Esophagus muscularis mucosa (tissue), 3 donors: ENCODE results near the gene NEMP2.

ENCODE experiments used
- POLR2A ChIP-seq: fragments of 450-650 bp; IDR thresholded peaks from one replicate; pipeline ENCODE4 v1.6.1; 2017; ENCODE audit warnings: antibody characterized with exemption, moderate library complexity, mild to moderate bottlenecking, low read depth
- TF ChIP-seq, protein P1 (sequence below), 3 experiments: fragments of 200-600 bp in 2 of 3; fragments of 450-650 bp in 1 of 3; sonication (generic) in 2 of 3; IDR thresholded peaks; one replicate each; pipeline ENCODE4 v1.5.1; 2017 to 2019; ENCODE audit warnings: antibody characterized with exemption in 3 of 3, mild to moderate bottlenecking in 2 of 3, moderate library complexity in 1 of 3

DNA sequence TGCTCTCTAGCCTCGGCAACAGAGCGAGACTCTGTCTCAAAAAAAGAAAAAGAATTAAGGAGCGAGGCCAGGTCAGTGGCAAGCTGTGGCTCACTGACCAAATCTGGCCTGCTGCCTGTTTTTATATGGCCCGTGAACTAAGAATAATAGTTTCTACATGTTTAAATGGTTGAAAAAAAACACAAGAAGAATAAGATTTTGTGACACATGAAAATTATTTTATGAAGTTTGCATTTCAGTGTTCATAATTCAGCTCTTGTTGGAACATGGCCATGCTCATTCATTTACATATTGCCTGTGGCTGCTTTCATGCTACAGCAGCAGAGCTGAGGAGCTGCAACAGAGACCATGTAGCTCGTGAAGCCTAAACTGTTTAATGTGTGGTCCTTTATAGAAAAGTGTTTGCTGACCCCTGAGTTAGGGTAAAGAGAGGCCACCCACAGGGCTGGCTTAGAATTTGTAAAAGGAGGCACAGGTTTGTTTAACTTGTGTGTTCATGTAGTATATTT lies 66.9 kb downstream of the NEMP2 start:
- TF ChIP-seq, protein P1, sequence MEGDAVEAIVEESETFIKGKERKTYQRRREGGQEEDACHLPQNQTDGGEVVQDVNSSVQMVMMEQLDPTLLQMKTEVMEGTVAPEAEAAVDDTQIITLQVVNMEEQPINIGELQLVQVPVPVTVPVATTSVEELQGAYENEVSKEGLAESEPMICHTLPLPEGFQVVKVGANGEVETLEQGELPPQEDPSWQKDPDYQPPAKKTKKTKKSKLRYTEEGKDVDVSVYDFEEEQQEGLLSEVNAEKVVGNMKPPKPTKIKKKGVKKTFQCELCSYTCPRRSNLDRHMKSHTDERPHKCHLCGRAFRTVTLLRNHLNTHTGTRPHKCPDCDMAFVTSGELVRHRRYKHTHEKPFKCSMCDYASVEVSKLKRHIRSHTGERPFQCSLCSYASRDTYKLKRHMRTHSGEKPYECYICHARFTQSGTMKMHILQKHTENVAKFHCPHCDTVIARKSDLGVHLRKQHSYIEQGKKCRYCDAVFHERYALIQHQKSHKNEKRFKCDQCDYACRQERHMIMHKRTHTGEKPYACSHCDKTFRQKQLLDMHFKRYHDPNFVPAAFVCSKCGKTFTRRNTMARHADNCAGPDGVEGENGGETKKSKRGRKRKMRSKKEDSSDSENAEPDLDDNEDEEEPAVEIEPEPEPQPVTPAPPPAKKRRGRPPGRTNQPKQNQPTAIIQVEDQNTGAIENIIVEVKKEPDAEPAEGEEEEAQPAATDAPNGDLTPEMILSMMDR (IDR thresholded peaks at IDR 0.05), result no peak
- TF ChIP-seq POLR2A, result no peak
